Lower leg skin (tissue), 3 donors: ENCODE measurements around the gene NKAIN2.

Source experiments
- POLR2A ChIP-seq, 2 donors: fragments of 450-650 bp; IDR thresholded peaks; one replicate each; pipeline ENCODE4 v1.6.1; 2016 to 2017; ENCODE audit warnings: antibody characterized with exemption in 2 of 2, mild to moderate bottlenecking in 1 of 2, moderate library complexity in 1 of 2
- TF ChIP-seq, protein P1 (sequence below), 3 donors: fragments of 450-650 bp; IDR thresholded peaks; one replicate each; pipeline ENCODE4 v1.5.1; 2016; ENCODE audit warnings: antibody characterized with exemption in 3 of 3, mild to moderate bottlenecking in 3 of 3, moderate library complexity in 2 of 3

DNA sequence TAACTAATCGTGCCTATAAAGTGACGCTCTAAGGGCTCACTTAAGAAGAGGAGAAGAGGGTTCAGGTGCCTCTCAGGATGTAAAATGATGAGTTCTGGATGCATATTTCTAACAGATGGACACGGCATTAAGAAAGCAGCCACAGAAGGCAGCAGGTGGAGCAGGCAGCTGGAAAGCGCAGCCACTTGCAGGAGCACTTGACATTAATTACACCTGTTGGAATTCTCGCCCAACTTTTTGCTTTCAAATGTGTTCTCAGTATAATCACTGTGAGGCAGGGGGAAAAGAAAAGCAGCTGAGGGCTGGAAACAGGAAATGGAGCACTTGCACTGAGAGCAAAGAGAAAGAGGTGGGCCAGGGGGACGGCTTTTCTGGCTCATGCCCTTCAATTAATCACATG, 164.2 kb downstream of the NKAIN2 start:
- no peak for TF ChIP-seq POLR2A (IDR thresholded peaks at IDR 0.05)
- TF ChIP-seq, protein P1, sequence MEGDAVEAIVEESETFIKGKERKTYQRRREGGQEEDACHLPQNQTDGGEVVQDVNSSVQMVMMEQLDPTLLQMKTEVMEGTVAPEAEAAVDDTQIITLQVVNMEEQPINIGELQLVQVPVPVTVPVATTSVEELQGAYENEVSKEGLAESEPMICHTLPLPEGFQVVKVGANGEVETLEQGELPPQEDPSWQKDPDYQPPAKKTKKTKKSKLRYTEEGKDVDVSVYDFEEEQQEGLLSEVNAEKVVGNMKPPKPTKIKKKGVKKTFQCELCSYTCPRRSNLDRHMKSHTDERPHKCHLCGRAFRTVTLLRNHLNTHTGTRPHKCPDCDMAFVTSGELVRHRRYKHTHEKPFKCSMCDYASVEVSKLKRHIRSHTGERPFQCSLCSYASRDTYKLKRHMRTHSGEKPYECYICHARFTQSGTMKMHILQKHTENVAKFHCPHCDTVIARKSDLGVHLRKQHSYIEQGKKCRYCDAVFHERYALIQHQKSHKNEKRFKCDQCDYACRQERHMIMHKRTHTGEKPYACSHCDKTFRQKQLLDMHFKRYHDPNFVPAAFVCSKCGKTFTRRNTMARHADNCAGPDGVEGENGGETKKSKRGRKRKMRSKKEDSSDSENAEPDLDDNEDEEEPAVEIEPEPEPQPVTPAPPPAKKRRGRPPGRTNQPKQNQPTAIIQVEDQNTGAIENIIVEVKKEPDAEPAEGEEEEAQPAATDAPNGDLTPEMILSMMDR (IDR thresholded peaks at IDR 0.05): no peak
